Small intestine (tissue), 7 donors: ENCODE results near the gene ADAMTS13. TPM values are rescaled to one million over a fixed set of nuclear protein-coding genes. Genes with fewer than 3 reads are reported as not detected.

Experiments
- DNase-seq, 2 donors: peaks; one replicate each; pipeline versions ENCODE4 v3.0.0 to v3.0.0-alpha.2; 2013
- FAIRE-seq: peaks from 2 replicates; lab custom pipeline; 2012; peaks lifted over from hg19 to GRCh38; lab: Jason Lieb, UNC
- H3K27ac ChIP-seq, 3 donors: one replicate each; pipeline ENCODE4 v1.5.1; 2013; ENCODE audit warnings: low read length in 2 of 3, mild to moderate bottlenecking in 2 of 3, control low read depth in 1 of 3, inconsistent platforms in 1 of 3, low read depth in 1 of 3, moderate library complexity in 1 of 3
- H3K27me3 ChIP-seq, 3 donors: one replicate each; pipeline ENCODE4 v1.6.1; 2013; ENCODE audit warnings: low read length in 3 of 3, inconsistent platforms in 1 of 3; ENCODE audit not compliant: control insufficient read depth in 3 of 3, insufficient read depth in 3 of 3
- H3K36me3 ChIP-seq, 3 donors: one replicate each; pipeline ENCODE4 v1.6.1; 2013; ENCODE audit warnings: low read length in 3 of 3, inconsistent platforms in 1 of 3, low read depth in 1 of 3, mild to moderate bottlenecking in 1 of 3, moderate library complexity in 1 of 3; ENCODE audit not compliant: control insufficient read depth in 3 of 3, insufficient read depth in 2 of 3
- H3K4me1 ChIP-seq, 3 donors: one replicate each; pipeline ENCODE4 v1.6.1; 2013; ENCODE audit warnings: low read length in 2 of 3, inconsistent platforms in 1 of 3, low read depth in 1 of 3, mild to moderate bottlenecking in 1 of 3, moderate library complexity in 1 of 3; ENCODE audit not compliant: control insufficient read depth in 3 of 3, insufficient read depth in 2 of 3
- H3K4me3 ChIP-seq, 3 donors: one replicate each; pipeline ENCODE4 v1.5.1; 2013; ENCODE audit warnings: low read length in 3 of 3, control low read depth in 1 of 3, inconsistent platforms in 1 of 3, low read depth in 1 of 3, mild to moderate bottlenecking in 1 of 3, moderate library complexity in 1 of 3
- H3K9me3 ChIP-seq, 2 donors: one replicate each; pipeline ENCODE4 v1.6.1; 2013; ENCODE audit warnings: low read depth in 1 of 2, low read length in 1 of 2; ENCODE audit not compliant: control insufficient read depth in 2 of 2, insufficient read depth in 1 of 2
- WGBS, 3 donors: extraction: QIAGEN DNeasy Blood & Tissue Kit; methylation state at CpG; one replicate each; pipeline ENCODE4 v1.1.7; 2013; 5-methylcytosine and 5-hydroxymethylcytosine counted together
- polyA plus RNA-seq, 4 donors: library from polyadenylated mRNA; stranded (reverse) in 3 of 4; unstranded in 1 of 4; fragments of 200-250 nt in 3 of 4; fragments of 120-200 nt in 1 of 4; gene quantifications; one replicate each; pipeline versions ENCODE4 v1.2.1 to v1.2.3, GENCODE V29; 2013
- donor health status: healthy with polysubstance abuse.
- donor health status: control.
- donor health status: control.
- donor health status: Bipolar disorder and iron deficiency.
- donor health status: healthy.

ADAMTS13 gene
- polyA plus RNA-seq, 4 donors = 2.4 to 16.8 (median 7.4) TPM

DNA sequence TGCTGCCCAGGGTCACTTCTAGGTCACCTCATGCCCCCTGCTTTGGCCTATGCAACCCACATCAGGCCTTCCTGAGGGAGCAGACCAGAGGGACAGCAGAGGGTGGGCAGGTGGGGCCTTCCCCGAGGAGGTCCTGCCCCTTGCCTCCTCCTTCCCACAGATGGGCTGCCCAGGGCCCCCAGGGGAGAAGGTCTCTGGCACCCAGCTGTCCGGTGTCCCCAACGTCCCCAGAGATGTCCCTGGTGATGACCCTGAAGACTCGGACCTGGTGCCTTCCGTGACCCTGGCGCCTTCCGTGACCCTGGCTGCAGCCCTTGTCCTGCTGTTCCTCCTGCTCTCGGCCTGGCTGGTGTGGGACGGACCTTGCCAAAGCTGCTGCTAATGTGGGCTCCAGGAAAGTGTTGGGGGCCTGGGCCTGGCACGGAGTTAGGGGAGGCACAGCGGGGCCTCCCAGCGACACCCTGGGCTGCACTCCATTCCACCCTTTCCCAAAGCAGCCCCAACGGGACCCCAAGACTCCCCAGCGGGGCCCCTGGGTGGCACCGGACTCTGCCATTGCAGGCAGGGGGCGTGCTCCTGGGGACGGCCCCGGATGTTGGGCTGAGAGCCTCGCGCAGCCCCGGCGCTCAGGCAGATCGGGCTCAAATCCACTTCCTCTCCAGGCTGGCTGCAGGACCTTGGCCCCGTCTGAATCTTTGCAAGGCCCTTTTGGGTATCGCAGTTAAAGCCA is 63.5 kb downstream of the ADAMTS13 start:
- 51 to 61% (median 53%) methylated on average over 23 to 25 of the region's 25 CpGs for WGBS, 3 donors
- Histone ChIP-seq H3K27ac (no peak overlapping the region), H3K4me3 (no peak overlapping the region), H3K27me3 (peaks cover 0 to 3% (median 0%) of the 10 kb centered on the region in 3 donors), H3K36me3 (no peaks in the 10 kb centered on the region), H3K4me1 (peaks cover 0 to 5% (median 0%) of the 10 kb centered on the region in 3 donors), H3K9me3 (no peaks in the 10 kb centered on the region)
- FAIRE-seq = no peak
- no peak for DNase-seq

DNA sequence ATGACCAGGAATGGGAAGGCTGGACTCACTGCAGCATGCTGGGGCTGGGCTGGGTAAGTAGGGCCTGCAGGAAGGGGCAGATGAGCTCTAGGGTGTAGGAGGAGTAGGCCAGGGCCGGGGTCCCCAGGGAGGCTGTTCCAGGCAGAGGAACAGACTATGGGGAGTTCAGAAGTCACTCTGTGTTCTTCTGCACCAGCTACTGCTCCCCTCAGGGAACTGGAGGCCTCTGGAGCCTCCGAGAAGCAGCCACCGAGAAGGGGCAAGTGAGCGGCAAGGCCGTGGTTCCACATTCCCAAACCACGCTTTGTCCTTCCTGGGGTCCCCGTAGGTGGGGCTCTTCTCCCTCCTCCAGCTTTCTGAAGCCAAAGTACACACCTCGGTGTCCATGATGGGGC is 65.2 kb downstream of the ADAMTS13 start:
- DNase-seq (no peak), FAIRE-seq (no peak)
- peaks cover 0 to 2% (median 0%) of the 10 kb centered on the region in 3 donors for H3K27me3 ChIP-seq
- H3K27ac ChIP-seq = no peak overlapping the region
- no peaks in the 10 kb centered on the region for H3K9me3 ChIP-seq
- 88 to 92% (median 90%) methylated on average over 8 of the region's 8 CpGs for WGBS, 3 donors
- no peaks in the 10 kb centered on the region for H3K36me3 ChIP-seq
- H3K4me1 ChIP-seq = peaks cover 0 to 5% (median 0%) of the 10 kb centered on the region in 3 donors
- H3K4me3 ChIP-seq = no peak overlapping the region

GRCh38 chr9:133488686-133489252 is 66.6 kb downstream of the ADAMTS13 start:
- Histone ChIP-seq H3K4me3 (no peak overlapping the region), H3K27ac (no peak overlapping the region), H3K9me3 (no peaks in the 10 kb centered on the region), H3K4me1 (peaks cover 0 to 5% (median 0%) of the 10 kb centered on the region in 3 donors), H3K27me3 (no peaks in the 10 kb centered on the region), H3K36me3 (no peaks in the 10 kb centered on the region)
- FAIRE-seq (no peak), DNase-seq (no peak)
- WGBS, 3 donors = 82 to 88% (median 86%) methylated on average over 18 of the region's 18 CpGs

DNA sequence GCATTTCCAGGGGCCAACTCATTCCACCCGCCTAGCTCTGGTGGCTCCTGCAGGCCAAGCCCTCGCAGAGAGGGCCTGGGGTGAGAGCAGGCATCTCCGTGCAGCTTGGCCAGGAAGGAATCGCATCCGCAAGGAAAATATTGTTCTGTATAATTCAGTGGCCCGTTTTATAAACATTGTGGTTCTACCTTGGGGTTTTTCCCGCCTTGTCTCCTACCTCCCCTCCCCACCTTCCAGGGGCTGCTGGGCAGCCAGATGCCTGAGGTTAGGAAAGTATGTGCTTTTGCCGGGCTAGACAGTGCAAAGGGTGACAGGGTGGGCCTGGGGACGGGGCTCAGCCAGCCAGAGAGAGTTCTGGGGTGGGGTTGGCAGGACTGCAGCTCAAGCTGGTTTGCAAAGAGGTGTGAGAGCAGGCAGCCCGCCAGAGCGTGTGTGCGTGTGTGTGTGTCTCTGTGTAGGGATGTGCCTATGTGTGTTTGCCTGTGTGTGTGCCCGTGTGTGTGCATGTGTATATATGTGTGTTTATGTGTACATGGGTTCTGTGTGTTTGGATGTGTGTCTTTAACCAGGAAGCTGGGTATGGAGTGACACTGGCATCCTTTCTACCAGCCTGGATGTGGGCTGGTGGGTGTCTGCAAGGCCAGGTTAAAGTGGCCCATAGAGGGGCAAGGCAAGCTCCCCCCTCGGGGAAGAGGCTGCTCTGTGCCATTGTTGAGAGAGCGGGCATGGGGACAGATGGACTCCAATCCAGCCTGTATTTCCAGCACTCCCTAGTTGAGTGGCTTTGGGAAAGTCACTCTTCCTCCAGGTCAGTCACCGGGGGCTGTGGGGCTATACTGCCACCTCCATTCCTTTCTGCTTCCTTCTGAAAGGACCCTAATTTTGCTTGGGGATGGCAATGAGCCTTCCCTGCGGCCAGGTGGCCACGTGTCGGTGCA is 67.4 kb downstream of the ADAMTS13 start:
- WGBS, 3 donors = 75 to 84% (median 77%) methylated on average over 19 of the region's 19 CpGs
- H3K4me3 ChIP-seq = no peak overlapping the region
- no peak overlapping the region for H3K27ac ChIP-seq
- no peak for FAIRE-seq
- no peaks in the 10 kb centered on the region for H3K9me3 ChIP-seq
- H3K27me3 ChIP-seq = no peaks in the 10 kb centered on the region
- H3K36me3 ChIP-seq = no peaks in the 10 kb centered on the region
- peaks cover 0 to 5% (median 0%) of the 10 kb centered on the region in 3 donors for H3K4me1 ChIP-seq
- no peak for DNase-seq

GRCh38 chr9:133490201-133490681 is 68.1 kb downstream of the ADAMTS13 start:
- H3K36me3 ChIP-seq = no peaks in the 10 kb centered on the region
- FAIRE-seq (no peak), DNase-seq (no peak)
- H3K9me3 ChIP-seq = no peaks in the 10 kb centered on the region
- H3K27me3 ChIP-seq = no peaks in the 10 kb centered on the region
- 46 to 66% (median 60%) methylated on average over 12 to 13 of the region's 13 CpGs for WGBS, 3 donors
- H3K4me3 ChIP-seq = no peak overlapping the region
- H3K27ac ChIP-seq = no peak overlapping the region
- H3K4me1 ChIP-seq = peaks cover 0 to 5% (median 0%) of the 10 kb centered on the region in 3 donors

DNA sequence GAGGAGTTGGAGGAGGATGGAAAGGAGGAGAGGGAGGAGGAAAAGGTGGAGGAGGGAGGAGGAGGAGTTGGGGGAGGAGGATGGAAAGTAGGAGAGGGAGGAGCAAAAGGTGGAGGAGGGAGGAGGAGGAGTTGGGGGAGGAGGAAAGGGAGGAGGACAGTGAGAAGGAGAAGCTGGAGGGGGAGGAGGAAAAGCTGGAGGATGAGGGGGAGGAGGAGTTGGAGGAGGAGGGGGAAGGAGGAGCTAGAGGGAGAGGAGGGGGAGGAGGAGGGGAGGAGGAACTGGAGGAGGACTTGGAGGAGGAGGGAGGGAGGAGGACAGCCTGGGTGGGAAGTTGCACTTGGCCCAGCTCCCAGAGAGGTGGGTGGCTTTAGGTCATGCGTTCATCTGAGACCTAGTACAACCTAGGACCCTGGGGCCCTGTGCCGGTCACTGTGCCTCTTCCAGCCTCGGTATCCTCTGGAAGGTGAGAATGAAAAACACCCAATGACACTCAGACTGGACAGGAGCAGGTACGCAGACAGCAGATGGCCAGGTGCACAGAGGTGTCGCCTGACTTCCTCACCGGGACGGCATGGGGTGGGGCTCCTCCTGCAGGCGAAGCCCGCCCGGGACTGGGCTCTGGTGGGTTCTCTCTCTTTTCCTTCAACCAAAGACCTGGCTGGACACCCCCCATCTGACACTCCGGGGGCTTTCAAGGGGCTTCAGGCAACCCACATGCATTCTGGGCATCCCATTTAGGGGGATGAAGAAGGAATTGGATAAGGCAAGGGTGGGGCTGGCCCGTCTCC is 68.9 kb downstream of the ADAMTS13 start:
- Histone ChIP-seq H3K4me3 (no peak overlapping the region), H3K36me3 (no peaks in the 10 kb centered on the region), H3K27ac (no peak overlapping the region), H3K27me3 (no peaks in the 10 kb centered on the region), H3K4me1 (peaks cover 0 to 2% (median 0%) of the 10 kb centered on the region in 3 donors), H3K9me3 (no peaks in the 10 kb centered on the region)
- DNase-seq (no peak), FAIRE-seq (no peak)
- WGBS, 3 donors = 37 to 75% (median 44%) methylated on average over 9 to 12 of the region's 12 CpGs

DNA sequence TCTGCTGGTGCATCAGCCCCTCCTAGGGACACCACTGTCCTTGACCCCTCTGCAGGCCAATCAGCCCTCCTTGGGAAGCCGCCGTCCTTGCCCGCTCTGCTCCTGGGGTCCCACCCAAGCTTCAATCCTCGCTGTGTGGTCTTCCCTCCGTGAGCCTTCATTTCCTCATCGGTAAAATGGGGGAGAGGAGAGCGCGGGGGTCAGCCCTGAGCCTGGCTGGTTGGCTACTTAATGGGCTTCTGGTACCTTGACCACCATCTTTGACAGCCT is 69.4 kb downstream of the ADAMTS13 start:
- Histone ChIP-seq H3K27me3 (no peaks in the 10 kb centered on the region), H3K27ac (no peak overlapping the region), H3K4me3 (no peak overlapping the region), H3K4me1 (no peaks in the 10 kb centered on the region), H3K36me3 (no peaks in the 10 kb centered on the region), H3K9me3 (no peaks in the 10 kb centered on the region)
- WGBS, 3 donors = 86 to 93% (median 88%) methylated on average over 8 of the region's 8 CpGs
- no peak for FAIRE-seq
- no peak for DNase-seq
